Tibial nerve (tissue), 4 donors: ENCODE data around the gene SLX4IP. TPM values are rescaled to one million over a fixed set of nuclear protein-coding genes. Genes with fewer than 3 reads are reported as not detected.
A peak's percentile ranks its signal among the peaks of the same experiment; 100 is the strongest.

Source experiments
- DNase-seq, 2 donors: peaks; one replicate each; pipeline ENCODE4 v3.0.0-alpha.2; 2019; ENCODE audit warnings: low spot score in 2 of 2
- H3K27ac ChIP-seq, 4 donors: fragments of 200-600 bp; sonication (generic) in 3 of 4; one replicate each; pipeline ENCODE4 v1.5.1; 2017 to 2019; ENCODE audit warnings: mild to moderate bottlenecking in 1 of 4
- H3K27me3 ChIP-seq, 2 donors: fragments of 200-600 bp; sonication (generic) in 1 of 2; one replicate each; pipeline versions ENCODE4 v1.5.1 to v1.6.0; 2017 to 2019
- H3K36me3 ChIP-seq, 3 donors: fragments of 200-600 bp; sonication (generic); one replicate each; pipeline ENCODE4 v1.5.1; 2018 to 2019
- H3K4me1 ChIP-seq, 4 donors: fragments of 200-600 bp; sonication (generic) in 3 of 4; one replicate each; pipeline ENCODE4 v1.5.1; 2017 to 2019
- H3K4me3 ChIP-seq, 4 donors: fragments of 200-600 bp; sonication (generic) in 3 of 4; one replicate each; pipeline ENCODE4 v1.5.1; 2017 to 2019; ENCODE audit warnings: mild to moderate bottlenecking in 1 of 4, moderate library complexity in 1 of 4
- H3K9me3 ChIP-seq, 4 donors: fragments of 200-600 bp; sonication (generic) in 3 of 4; one replicate each; pipeline ENCODE4 v1.5.1; 2017 to 2019
- EP300 ChIP-seq, 2 donors: sonication (generic); formaldehyde crosslinking; IDR thresholded peaks; one replicate each; pipeline ENCODE4 v1.6.1; 2017; ENCODE audit warnings: antibody characterized with exemption in 2 of 2, mild to moderate bottlenecking in 1 of 2
- POLR2A ChIP-seq, 2 donors: fragments of 450-650 bp; IDR thresholded peaks; one replicate each; pipeline ENCODE4 v1.6.1; 2017; ENCODE audit warnings: antibody characterized with exemption in 2 of 2, mild to moderate bottlenecking in 2 of 2, moderate library complexity in 2 of 2
- WGBS, 2 donors: methylation state at CpG; one replicate each; pipeline ENCODE4 v1.1.5; 2018; 5-methylcytosine and 5-hydroxymethylcytosine counted together
- total RNA-seq, 4 donors: library from RNA; depleted of rRNA; stranded (reverse); fragments of >200 nt; gene quantifications; one replicate each; pipeline ENCODE4 v1.1.0, GENCODE V29; 2016
- TF ChIP-seq, protein P1 (sequence below), 5 experiments: fragments of 200-600 bp in 3 of 5; fragments of 450-650 bp in 2 of 5; sonication (generic) in 3 of 5; IDR thresholded peaks; one replicate each; pipeline ENCODE4 v1.5.1; 2016 to 2019; ENCODE audit warnings: antibody characterized with exemption in 5 of 5, mild to moderate bottlenecking in 3 of 5, moderate library complexity in 2 of 5

SLX4IP gene
- total RNA-seq, 4 donors from 2014 or later, result 3.3 to 5.7 (median 3.5) TPM

DNA sequence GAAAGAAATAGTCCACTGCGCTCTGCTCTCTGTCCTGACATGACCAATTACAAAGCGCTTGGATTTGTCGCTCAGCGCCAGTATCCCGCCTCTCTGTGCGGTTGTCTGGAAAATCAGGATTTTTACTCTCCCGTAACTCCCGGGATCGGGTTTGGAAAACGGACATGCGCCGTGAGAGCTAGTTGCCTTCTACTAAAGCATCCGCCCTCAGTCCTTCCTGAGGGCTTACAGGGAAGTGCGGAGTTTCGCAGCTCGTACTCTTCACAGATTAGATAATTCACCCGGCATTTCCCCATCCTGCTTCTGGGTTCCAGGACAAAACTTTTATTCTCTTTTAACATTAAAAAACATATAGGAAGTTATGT lies 656 bp upstream of the SLX4IP start:
- TF ChIP-seq, protein P1, sequence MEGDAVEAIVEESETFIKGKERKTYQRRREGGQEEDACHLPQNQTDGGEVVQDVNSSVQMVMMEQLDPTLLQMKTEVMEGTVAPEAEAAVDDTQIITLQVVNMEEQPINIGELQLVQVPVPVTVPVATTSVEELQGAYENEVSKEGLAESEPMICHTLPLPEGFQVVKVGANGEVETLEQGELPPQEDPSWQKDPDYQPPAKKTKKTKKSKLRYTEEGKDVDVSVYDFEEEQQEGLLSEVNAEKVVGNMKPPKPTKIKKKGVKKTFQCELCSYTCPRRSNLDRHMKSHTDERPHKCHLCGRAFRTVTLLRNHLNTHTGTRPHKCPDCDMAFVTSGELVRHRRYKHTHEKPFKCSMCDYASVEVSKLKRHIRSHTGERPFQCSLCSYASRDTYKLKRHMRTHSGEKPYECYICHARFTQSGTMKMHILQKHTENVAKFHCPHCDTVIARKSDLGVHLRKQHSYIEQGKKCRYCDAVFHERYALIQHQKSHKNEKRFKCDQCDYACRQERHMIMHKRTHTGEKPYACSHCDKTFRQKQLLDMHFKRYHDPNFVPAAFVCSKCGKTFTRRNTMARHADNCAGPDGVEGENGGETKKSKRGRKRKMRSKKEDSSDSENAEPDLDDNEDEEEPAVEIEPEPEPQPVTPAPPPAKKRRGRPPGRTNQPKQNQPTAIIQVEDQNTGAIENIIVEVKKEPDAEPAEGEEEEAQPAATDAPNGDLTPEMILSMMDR (IDR thresholded peaks at IDR 0.05), result peak in 1 of 5 experiments; percentile 46
- TF ChIP-seq POLR2A (IDR thresholded peaks at IDR 0.05), result peak; percentile 83 to 84
- TF ChIP-seq EP300 (IDR thresholded peaks at IDR 0.05), result peak in 1 of 2 donors; percentile 97
- Histone ChIP-seq H3K4me1 (peaks cover 0 to 52% (median 15%) of the 10 kb centered on the region in 4 donors), H3K27me3 (no peaks in the 10 kb centered on the region), H3K36me3 (no peaks in the 10 kb centered on the region), H3K27ac (peak overlapping the region; percentile 67 to 93 (median 89)), H3K4me3 (peak overlapping the region; percentile 74 to 96 (median 88)), H3K9me3 (no peaks in the 10 kb centered on the region)
- WGBS, 2 donors, result 0 to 1% methylated on average over 17 of the region's 17 CpGs
- peak; percentile 87 to 90 for DNase-seq

DNA sequence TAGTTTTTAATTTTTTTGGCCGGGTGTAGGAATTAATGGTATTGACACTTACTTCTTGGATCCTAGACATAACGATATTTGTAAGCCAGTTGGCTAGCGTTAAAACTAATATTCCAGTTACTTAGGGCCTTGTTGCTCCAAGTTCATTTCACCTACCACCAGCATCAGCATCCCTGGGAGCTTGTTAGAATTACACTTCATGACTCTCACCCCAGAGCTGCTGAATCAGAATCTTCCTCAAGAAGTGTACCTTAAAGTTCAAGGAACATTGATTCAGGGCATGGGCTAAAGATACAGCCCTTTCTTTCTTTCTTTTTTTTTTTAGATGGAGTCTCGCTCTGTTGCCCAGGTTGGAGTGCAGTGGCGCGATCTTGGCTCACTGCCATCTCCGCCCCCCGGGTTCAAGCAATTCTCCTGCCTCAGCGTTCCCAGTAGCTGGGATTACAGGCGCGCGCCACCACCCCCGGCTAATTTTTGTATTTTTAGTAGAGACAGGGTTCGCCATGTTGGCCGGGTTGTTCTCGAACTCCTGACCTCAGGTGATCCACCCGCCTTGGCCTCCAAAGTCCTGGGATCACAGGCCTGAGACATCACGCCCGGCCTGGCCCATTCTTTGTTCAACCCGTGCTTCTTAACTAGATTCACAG lies 1.1 kb downstream of the SLX4IP start:
- no peaks in the 10 kb centered on the region for H3K36me3 ChIP-seq
- H3K27me3 ChIP-seq, result no peaks in the 10 kb centered on the region
- H3K4me1 ChIP-seq, result peaks cover 0 to 35% (median 14%) of the 10 kb centered on the region in 4 donors
- 96 to 97% methylated on average over 20 of the region's 20 CpGs for WGBS, 2 donors
- H3K4me3 ChIP-seq, result no peak overlapping the region
- TF ChIP-seq POLR2A (IDR thresholded peaks at IDR 0.05), result no peak
- TF ChIP-seq, protein P1 (IDR thresholded peaks at IDR 0.05), result no peak
- no peak for TF ChIP-seq EP300 (IDR thresholded peaks at IDR 0.05)
- DNase-seq, result no peak
- H3K27ac ChIP-seq, result no peak overlapping the region
- H3K9me3 ChIP-seq, result no peaks in the 10 kb centered on the region

DNA sequence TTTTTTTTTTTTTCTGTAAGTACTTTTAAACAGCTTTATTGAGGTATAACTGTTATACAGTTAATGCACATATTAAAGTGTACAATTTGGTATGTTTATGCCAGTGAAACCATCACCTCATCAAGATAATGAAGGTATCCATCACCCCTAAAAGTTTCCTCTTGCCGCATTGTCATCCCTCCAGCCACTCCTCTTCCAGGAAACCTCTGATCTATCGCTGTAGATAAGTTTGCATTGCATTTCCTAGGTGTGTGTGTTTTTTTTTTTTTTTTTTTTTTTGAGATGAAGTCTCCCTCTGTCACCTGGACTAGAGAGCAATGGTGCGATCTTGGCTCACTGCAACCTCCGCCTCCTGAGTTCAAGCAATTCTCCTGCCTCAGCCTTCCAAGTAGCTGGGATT lies 3.1 kb downstream of the SLX4IP start:
- no peaks in the 10 kb centered on the region for H3K27me3 ChIP-seq
- H3K4me1 ChIP-seq, result peaks cover 0 to 15% (median 5%) of the 10 kb centered on the region in 4 donors
- H3K27ac ChIP-seq, result no peak overlapping the region
- 70 to 81% methylated on average over 4 of the region's 4 CpGs for WGBS, 2 donors
- no peaks in the 10 kb centered on the region for H3K36me3 ChIP-seq
- H3K4me3 ChIP-seq, result no peak overlapping the region
- TF ChIP-seq EP300 (IDR thresholded peaks at IDR 0.05) (no peak), POLR2A (IDR thresholded peaks at IDR 0.05) (no peak)
- TF ChIP-seq, protein P1 (IDR thresholded peaks at IDR 0.05), result no peak
- DNase-seq, result no peak
- H3K9me3 ChIP-seq, result no peaks in the 10 kb centered on the region

DNA sequence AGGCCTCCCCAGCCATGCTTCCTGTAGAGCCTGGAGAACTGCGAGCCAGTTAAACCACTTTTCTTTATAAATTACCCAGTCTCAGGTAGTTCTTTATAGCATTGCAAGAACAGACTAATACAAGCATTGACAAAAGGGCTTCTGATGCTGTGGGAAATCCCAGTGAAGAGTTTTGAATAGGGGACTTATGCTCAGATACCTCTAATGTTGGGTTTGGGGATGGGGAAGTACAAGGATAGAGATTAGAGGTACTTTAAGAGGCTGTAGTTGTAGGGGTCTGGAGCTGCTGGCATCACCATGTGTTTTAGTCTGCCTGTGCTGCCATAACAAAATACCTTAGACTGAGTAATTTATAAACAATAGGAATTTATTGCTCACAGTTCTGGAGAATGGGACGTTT lies 8.8 kb downstream of the SLX4IP start:
- no peak for DNase-seq
- no peaks in the 10 kb centered on the region for H3K9me3 ChIP-seq
- peaks cover 0 to 6% (median 0%) of the 10 kb centered on the region in 4 donors for H3K4me1 ChIP-seq
- H3K27ac ChIP-seq, result no peak overlapping the region
- no peak overlapping the region for H3K4me3 ChIP-seq
- TF ChIP-seq POLR2A (IDR thresholded peaks at IDR 0.05) (no peak), EP300 (IDR thresholded peaks at IDR 0.05) (no peak)
- TF ChIP-seq, protein P1 (IDR thresholded peaks at IDR 0.05), result no peak
- H3K27me3 ChIP-seq, result no peaks in the 10 kb centered on the region
- no peaks in the 10 kb centered on the region for H3K36me3 ChIP-seq
- WGBS, 2 donors, result 64 to 76% methylated on average over 2 of the region's 2 CpGs

DNA sequence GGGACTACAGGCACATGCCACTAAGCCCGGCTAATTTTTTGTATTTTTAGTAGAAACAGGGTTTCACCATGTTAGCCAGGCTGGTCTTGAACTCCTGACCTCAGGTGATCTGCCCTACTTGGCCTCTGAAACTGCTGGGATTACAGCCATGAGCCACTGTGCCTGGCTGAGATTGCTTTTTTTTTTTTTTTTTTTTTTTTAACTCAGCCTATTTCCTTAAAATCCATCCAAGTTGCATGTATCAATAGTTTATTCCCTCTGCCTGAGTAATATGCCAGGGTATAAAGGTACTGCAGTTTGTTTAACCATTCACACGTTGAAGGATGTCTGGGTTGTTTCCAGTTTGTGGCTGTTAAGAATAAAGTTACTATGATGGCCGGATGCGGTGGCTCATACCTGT lies 10.7 kb downstream of the SLX4IP start:
- H3K36me3 ChIP-seq, result no peaks in the 10 kb centered on the region
- peaks cover 0 to 6% (median 0%) of the 10 kb centered on the region in 4 donors for H3K4me1 ChIP-seq
- H3K27ac ChIP-seq, result no peak overlapping the region
- no peak for TF ChIP-seq POLR2A (IDR thresholded peaks at IDR 0.05)
- no peak for TF ChIP-seq EP300 (IDR thresholded peaks at IDR 0.05)
- TF ChIP-seq, protein P1 (IDR thresholded peaks at IDR 0.05), result no peak
- no peaks in the 10 kb centered on the region for H3K27me3 ChIP-seq
- no peak for DNase-seq
- H3K9me3 ChIP-seq, result no peaks in the 10 kb centered on the region
- WGBS, 2 donors, result 93 to 97% methylated on average over 4 of the region's 4 CpGs
- no peak overlapping the region for H3K4me3 ChIP-seq
